GM21447 (cell line): ENCODE measurements around the gene RNF11.
"Not testable (repeated sequence)": the region's sequence is repeated elsewhere in the genome, so short reads cannot be mapped to it uniquely, and the experiment has no call there.

Experiments
- ATAC-seq: cut with Tn5 transposase; IDR thresholded peaks from one replicate; pipeline ENCODE4 v1.9.1; 2021; ENCODE audit not compliant: unreplicated experiment

The RNF11 gene

GRCh38 chr1:51227231-51227960 lies 8.7 kb upstream of the RNF11 start:
- not testable (repeated sequence) for ATAC-seq

DNA sequence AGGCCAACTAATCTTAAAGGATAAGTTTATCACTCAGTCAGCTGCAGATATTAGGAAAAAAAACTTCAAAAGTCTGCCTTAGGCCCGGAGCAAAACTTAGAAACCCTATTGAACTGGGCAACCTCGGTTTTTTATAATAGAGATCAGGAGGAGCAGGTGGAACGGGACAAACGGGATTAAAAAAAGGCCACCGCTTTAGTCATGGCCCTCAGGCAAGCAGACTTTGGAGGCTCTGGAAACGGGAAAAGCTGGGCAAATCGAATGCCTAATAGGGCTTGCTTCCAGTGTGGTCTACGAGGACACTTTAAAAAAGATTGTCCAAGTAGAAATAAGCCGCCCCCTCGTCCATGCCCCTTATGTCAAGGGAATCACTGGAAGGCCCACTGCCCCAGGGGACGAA lies 7.6 kb upstream of the RNF11 start:
- not testable (repeated sequence) for ATAC-seq

GRCh38 chr1:51230501-51231078 lies 5.5 kb upstream of the RNF11 start:
- ATAC-seq = no peak

- ATAC-seq = no peak
Measured at GRCh38 chr1:51231120-51231519, 5.0 kb upstream of the RNF11 start.

DNA sequence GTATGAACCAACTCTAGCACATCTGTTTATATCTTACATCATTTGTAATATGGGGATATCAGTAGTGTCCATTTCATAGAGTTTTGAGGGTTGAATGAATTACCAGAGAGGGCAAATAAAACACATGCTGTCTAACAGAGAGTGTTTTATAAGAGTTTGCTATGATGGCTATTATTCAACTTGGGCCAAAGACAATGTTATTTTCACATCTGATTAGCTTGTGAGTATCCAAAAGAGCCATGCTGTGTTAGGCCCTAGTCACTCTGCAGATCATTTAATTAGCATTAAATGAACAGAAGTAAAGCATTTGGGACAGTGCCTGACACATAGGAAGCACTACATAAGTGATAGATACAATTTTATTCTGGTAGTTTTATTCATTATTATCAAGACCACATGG lies 4.2 kb upstream of the RNF11 start:
- ATAC-seq = no peak

- ATAC-seq = not testable (repeated sequence)
Measured at GRCh38 chr1:51234236-51234635, 1.8 kb upstream of the RNF11 start.

- peak; percentile 64 for ATAC-seq
Measured at GRCh38 chr1:51234721-51235425, 1.2 kb upstream of the RNF11 start.

DNA sequence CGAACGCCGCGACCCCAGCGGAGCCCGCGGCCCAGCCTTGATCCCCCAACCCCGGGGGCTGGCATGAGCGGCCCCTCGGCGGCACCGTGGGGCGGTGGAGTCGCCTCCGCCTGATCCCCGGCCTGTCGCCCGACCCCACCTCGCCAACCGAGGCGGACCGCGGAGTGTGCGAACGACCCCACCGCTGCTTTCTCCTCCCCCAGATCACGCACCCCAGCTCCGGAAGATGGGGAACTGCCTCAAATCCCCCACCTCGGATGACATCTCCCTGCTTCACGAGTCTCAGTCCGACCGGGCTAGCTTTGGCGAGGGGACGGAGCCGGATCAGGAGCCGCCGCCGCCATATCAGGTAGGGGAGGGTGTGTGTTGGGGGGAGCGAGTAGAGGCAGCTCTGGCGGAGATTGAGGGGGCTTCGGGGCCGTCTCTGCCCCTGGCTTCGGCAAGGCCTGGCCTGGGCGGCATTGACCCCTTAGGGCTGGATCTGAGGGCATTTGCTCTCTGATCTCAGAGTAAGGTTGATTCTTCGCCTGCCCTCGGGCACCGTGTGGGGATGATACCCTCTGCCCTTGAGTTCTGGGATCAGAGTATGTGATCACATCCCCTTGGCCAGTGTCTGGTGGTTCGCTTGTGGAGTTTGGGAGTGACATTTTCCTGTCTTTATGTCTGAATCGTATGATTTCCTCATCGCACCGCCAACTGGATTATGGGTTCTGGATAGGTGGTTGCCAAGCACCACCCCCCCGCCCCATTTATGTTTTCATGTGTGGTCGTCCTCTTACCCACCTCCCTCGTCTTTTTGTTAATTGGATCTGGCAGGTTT lies 668 bp downstream of the RNF11 start:
- peak; percentile 20 for ATAC-seq

- no peak for ATAC-seq
Measured at GRCh38 chr1:51237351-51238033, 1.4 kb downstream of the RNF11 start.

DNA sequence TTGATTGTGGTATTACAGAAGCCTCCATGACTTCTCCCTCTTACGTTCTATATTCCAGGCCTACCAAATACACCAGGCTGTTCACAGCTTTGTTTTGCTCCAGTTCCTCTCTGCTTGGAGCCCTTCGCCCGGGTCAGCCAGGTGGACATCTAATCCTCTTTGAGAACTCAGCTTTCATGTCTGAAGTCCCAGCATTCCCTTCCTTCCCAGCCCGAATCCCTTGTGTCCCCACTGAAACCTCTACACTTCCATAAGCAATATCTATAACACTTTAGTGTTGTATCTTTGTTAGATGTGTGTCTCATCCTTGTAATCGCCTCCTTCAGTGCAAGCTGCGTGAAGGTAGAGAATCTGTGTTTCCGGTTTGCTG lies 1.9 kb downstream of the RNF11 start:
- ATAC-seq = no peak

- no peak for ATAC-seq
Measured at GRCh38 chr1:51240084-51240483, 4.0 kb downstream of the RNF11 start.

- no peak for ATAC-seq
Measured at GRCh38 chr1:51241119-51241518, 5.0 kb downstream of the RNF11 start.

GRCh38 chr1:51242546-51242945 lies 6.5 kb downstream of the RNF11 start:
- ATAC-seq = no peak

GRCh38 chr1:51247022-51247421 lies 10.9 kb downstream of the RNF11 start:
- ATAC-seq = peak; percentile 78

GRCh38 chr1:51247499-51247898 lies 11.4 kb downstream of the RNF11 start:
- ATAC-seq = no peak

DNA sequence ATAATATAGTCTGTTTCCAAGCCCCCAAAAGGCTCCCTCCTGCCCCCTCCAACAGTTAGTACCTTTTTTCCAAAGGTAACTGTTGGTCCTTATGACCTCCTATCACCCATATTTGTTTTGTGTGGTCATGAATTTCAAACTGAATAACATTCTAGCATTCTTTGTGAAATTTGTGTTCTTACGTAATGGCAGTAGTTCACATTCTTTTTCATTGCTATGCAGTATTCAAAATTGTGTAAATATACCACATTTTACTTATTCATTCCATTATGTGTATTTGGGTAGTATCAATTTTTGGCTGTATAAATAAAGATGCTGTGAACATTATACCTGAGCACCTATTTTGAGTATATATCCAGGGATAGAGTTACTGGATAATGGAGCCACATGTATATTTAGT lies 13.4 kb downstream of the RNF11 start:
- no peak for ATAC-seq

DNA sequence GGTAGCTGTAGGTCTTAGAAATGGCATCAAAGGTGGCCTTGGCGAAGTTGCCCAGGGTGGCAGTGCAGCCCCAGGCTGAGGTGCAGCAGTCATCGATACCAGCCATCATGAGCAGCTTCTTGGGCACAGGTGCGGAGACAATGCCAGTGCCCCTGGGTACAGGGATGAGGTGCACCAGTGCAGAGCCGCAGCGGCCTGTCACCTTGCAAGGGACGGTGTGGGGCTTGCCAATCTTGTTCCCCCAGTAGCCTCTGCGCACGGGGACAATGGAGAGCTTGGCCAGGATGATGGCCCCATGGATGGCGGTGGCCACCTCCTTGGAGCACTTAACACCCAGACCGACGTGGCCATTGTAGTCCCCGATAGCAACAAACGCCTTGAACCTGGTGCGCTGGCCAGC lies 14.7 kb downstream of the RNF11 start:
- ATAC-seq = not testable (repeated sequence)

- not testable (repeated sequence) for ATAC-seq
Measured at GRCh38 chr1:51251165-51251564, 15.1 kb downstream of the RNF11 start.

DNA sequence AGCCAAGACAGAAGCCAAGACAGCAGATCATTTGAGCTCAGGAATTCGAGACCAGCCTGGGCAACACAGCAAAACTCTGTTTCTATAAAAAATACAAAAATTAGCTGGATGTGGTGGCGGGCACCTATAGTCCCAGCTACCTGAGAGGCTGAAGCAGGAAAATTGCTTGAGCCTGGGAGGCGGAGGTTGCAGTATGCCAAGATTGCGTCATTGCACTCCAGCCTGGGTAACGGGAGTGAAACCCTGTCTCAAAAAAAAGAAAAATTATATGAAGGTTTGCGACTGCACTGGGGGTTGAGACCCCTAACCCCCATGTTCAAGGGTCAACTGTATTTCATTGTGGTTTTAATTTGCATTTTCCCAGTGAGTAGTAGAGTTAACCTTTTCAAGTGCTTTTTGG lies 16.3 kb downstream of the RNF11 start:
- no peak for ATAC-seq

- no peak for ATAC-seq
Measured at GRCh38 chr1:51253691-51254090, 17.6 kb downstream of the RNF11 start.

DNA sequence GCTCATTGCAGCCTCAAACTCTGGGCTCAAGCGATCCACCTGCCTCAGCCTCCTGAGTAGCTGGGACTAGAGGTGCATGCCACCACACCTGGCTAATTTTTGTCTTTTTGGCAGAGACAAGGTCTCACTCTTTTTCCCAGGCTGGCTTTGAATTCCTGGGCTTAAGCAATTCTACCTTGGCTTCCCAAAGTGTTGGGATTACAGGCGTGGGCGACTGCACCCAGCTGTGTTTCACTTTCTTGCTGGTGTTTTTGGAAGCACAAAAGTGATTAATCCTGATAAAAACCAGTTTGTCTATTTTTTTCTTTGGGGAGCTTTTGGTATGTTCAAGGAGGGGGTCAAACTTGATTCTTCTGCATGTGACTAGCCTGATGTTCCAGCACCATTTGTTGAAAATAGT lies 19.3 kb downstream of the RNF11 start:
- no peak for ATAC-seq
